ENCODE data around the gene PDXP.
A peak's percentile ranks its signal among the peaks of the same experiment; 100 is the strongest.
"Not testable (repeated sequence)": the region's sequence is repeated elsewhere in the genome, so short reads cannot be mapped to it uniquely, and the experiment has no call there.

Gene PDXP

DNA sequence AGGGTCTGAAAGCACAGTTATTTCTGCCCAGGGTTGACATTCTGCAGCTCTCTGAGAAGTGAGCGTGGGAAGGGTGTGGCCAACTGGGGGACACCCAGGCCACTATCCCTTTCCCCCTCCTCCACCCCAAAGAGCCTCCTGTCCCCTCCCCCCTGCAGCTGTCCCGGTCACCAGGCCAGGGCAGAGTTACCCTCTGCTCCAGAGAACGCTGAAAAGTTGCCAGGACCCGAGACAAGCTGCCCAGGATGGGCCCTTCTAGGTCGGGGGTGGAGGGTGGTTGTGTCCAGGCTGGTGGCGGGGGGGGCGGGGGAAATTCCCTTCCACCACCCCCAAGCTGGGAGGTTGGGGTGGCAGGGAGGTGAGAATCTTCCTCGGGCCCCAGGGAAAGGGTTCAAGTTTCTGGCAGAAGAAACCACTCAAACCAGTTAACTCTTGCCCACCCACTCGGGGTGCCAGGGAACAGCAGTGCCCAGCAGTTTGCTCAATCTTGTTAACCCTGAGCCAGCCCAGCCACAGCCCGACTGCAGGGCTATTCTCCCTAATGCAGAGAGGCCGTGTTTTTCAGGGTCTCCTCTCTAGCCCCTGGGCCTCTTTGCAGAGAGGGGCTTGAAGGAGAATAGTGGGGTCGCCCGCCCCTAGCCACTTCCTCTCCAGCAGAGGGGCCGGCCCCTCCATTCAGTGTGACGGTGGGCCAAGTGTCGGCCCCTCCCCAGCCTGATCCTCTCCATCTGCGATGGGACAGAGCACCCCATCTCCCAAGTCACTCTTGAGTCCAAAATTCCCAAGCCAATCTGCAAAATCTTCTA, 17.6 kb downstream of the PDXP start:
- DNase-seq = no peak

- DNase-seq = no peak
Measured at GRCh38 chr22:37676736-37677492, 18.4 kb downstream of the PDXP start.

GRCh38 chr22:37677493-37677974, 19.0 kb downstream of the PDXP start:
- no peak for DNase-seq

- DNase-seq = no peak
Measured at GRCh38 chr22:37678372-37678771, 19.8 kb downstream of the PDXP start.

GRCh38 chr22:37679670-37680069, 21.1 kb downstream of the PDXP start:
- no peak for DNase-seq

GRCh38 chr22:37680191-37680851, 21.8 kb downstream of the PDXP start:
- DNase-seq = no peak

- no peak for DNase-seq
Measured at GRCh38 chr22:37681001-37681424, 22.5 kb downstream of the PDXP start.

DNA sequence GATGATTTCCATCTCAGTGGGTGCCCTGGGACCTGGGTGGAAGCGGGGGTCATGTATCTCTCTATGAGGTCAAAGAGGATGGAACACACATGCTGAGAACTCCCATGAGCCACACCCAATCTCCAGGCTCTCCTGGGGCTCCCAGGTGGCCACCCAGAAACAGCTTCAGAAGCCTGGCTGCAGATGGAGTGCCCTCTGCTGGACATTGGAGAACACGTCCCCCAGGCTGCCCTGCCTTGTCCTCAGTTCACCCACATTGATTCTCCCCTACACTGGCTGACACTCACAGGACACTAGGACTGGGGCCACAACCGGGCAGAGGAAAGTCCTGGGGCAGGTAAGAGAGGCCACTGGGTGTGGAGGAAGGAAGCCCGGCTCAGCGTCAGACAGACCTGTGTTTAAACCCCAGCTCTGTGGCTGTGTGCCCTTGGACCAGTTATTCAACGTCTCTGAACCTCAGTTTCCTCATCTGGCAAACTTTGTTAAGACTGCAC, 23.1 kb downstream of the PDXP start:
- no peak for DNase-seq

DNA sequence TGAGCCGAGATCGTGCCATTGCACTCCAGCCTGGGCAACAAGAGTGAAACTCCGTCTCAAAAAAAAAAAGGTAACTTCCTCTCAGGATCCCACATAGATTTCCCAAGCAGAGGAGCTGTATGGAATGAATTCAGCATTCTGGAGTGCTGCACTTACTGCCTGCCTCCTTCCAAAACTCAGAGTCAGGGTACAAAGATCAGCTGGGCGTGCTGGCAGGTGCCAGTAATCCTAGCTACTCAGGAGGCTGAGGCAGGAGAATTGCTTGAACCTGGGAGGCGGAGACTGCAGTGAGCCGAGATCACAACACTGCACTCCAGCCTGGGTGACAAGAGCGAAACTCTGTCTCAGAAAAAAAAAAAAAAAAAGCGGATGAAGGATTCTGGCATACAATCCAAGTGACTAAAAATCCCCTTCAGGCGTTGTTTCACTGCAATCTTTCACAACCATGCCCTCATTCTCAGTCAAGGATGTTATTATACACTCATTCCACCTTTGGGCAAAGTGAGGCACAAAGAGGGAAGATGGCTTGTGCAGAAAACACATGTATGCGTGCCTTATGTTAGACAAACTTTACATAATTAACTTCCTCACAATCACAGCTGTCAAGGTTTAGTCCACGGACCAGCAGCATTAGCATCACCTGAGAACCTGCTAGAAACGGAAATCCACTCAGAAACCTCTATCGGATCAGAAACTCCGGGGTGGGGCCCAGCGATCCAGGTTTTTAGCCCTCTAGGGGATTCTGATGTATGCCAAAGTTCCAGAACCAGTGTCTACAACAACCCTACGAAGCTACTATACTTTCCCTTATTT, 26.5 kb downstream of the PDXP start:
- no peak for DNase-seq

DNA sequence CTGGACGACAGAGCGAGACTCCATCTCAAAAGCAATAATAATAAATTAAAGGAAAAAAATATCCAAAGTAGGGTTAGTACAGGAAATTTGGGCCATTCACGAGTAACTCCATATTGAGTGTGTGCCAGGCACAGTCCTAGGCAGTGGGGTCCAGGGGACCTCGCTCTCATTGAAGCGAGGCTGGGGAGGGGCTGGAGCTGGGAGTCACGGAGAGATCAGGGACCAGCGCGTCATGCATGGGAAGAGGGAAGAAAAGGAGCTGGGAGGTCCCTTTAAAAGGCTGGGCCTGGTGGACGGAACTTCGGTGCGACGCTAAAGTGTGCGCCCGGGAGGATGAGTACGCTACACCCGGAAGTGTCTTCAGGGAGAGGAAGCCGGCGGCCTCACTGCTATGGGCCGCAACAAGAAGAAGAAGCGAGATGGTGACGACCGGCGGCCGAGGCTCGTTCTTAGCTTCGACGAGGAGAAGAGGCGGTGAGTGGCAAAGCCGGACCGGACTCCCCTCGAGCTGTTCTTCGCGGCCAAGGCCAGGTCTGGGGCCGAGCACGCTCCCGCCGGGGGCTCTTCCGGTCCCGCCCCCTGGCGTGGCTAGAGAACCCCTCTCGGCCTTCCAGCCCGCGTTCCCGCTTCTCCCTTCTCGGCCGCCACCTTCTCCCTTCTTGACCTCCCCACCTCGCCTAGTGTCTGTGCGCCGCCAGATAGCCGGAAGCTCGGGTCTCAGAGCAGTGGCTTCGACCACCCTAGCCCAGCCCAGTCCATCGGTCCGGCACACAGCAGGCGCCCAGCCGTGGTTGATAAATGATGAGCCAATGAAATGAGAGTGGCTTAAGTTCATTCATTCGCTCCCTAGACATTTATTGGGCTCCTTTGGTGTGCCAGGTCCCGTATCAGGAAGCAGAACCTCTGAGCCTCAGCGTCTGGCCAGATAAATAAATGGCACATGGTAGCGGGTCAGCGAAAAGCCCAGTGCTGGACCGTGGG, 27.8 kb downstream of the PDXP start, which contains the start of gene NOL12:
Gene NOL12, plus strand, starts transcription at position 342 of the 981 bp plus-strand sequence. Its CDS starts 50 bp downstream, at position 392.
- DNase-seq = peak in 1 of 2 experiments; percentile 44

DNA sequence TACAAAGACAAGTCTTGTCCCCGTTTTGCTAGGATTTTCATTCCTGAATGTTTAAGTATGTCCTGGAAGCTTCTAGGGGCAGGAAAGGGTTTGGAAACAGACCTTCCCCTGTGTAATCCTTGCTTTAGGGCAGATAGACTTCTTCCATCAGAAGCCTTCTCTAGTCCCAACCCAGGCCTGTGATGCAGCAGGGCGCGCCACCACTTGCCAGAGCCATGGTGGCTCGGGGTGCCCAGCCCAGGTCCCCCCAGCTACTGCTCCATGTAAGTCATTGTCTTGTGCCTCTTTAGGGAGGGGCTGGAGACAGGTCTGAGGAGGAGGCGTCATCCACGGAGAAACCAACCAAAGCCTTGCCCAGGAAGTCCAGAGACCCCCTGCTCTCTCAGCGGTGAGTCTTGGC, 31.9 kb downstream of the PDXP start:
- no peak for DNase-seq

GRCh38 chr22:37690901-37691504, 32.5 kb downstream of the PDXP start:
- no peak for DNase-seq

DNA sequence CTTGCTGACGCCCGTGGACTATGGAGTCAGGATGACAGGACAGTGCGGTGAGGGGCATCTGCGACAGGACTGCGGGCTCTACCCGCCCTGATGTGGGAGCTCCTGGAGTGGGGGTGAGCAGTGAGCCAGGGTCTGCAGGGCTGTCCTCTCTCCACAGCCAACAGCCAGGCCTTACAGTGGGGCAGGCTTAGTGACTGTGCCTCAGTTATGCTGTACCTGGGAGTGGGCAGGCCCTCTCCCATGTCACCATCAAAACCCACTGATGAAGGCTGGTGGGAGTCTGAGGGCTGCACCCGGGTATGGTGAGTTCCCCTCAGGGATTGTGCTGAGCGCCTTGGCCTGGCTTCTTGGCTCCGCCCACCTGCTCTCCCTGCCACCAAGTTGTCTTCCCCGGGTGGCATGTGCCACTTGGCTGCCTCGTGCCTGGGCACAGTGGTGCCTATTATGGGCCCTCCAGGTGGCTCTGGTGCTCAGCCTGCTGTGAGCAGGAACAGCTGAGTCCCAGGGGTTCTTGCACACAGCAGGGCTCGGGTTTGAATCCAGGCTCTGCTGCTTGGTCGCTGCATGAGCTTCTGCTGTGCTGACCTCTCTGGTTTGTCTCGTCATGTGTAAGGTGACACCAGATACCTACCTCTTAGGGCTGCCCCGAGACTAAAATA, 34.2 kb downstream of the PDXP start:
- DNase-seq = no peak

- not testable (repeated sequence) for DNase-seq
Measured at GRCh38 chr22:37694131-37694530, 35.6 kb downstream of the PDXP start.

DNA sequence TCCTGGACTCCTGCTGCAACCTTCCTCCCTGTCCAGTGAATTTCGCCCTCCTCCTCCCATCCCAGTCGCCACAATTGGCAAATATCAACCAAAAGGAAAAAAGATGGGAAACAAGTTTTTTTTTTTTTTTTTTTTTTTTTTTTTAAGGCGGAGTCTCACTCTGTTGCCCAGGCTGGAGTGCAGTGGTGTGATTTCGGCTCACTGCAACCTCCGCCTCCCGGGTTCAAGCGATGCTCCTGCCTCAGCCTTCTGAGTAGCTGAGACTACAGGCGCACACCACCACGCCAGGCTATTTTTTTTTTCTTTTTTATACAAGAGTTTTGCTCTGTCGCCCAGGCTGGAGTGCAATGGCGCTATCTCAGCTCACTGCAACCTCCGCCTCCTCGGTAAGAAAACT, 37.7 kb downstream of the PDXP start:
- not testable (repeated sequence) for DNase-seq

DNA sequence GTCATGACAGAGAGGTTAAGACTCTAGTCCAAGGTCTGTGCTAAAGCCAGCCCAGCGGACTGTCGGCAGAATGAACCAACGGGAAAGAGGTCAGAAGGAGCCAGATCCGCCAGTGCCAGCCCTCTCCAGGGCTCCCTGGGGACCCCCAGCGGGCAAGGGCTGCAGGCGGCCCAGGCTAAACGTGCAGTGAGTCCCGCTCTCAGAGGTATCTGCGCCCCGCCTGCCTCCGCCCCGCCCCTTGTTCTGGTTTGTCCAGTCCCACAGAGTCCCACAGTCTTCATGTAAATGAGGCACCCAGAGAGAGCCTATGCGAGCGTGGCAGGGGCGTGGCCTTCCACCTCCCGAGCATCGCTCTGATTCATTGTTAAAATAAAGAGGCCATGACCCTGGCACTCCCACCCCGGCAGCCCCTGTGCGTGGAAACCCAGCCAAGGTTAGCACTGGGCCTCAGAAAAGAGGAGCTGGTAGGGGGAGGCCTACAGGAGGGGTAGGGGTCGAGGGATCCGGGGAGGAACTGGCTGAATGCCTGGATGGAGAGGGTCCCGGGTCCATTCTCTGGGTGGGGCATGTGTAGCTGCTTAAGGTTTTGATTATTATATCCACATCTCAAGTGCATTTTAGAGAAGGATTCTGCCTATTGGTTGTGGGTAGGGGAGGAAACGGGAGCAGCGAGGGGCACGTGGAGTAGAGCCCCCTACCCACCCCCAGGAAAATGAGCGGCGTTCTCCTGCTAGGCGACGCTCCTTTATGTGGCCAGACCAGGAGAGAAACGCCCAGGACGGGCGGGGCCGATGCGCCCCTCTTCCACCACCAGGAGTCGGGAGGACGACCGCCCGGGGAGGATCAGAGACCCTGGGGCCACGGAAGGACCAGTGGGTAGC, 38.4 kb downstream of the PDXP start, which contains the start of gene TRIOBP:
Gene TRIOBP, plus strand, starts transcription at position 392 of the 881 bp plus-strand sequence. CDS start 4,318 bp downstream, outside the sequence.
- DNase-seq = peak; percentile 34 to 73

GRCh38 chr22:37697538-37697835, 39.0 kb downstream of the PDXP start:
- no peak for DNase-seq

DNA sequence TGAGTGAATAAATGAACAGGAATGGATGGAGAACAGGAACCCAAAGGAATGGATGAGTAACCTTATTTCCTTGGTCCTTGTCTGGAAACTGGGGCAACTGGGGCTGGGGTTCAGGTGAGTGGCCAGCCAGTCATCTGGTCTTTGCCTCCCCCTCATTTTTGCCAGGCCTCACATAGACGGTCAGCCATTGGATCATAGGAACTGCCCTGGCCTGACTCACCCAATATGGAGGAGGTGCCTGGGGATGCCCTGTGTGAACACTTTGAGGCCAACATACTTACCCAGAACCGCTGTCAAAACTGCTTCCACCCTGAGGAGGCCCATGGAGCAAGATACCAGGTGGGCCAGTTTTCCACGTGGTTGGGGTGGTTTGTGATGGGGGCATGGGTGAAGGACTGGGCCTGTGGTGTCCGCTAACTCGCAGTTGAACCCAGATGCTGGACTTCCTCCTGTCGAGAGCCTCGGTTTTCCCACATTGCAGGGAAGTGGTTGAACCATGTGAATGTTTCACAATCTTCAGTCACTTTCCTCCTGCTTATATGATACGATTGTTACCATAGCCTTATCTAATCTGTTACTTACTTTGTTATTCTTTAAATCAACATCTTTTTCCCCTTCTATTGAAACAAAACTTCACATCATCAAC, 42.7 kb downstream of the PDXP start:
- no peak for DNase-seq

Measured in cerebellar nuclear complex (tissue), 1 donor.